H1 (cell line): ENCODE results near the gene ARID1B. TPM values are rescaled to one million over a fixed set of nuclear protein-coding genes. Genes with fewer than 3 reads are reported as not detected.

ENCODE experiments used
- CTCF ChIA-PET: fragments of 300-600 bp; sonication (Branson Sonifier 250); formaldehyde crosslinking; loops from one replicate; lab custom pipeline; 2021; ENCODE audit not compliant: partially characterized antibody; lab: Charles Lee
- POLR2A ChIA-PET: fragments of 300-600 bp; sonication (Branson Sonifier 250); formaldehyde crosslinking; loops from one replicate; lab custom pipeline; 2021; ENCODE audit warnings: inconsistent platforms; ENCODE audit not compliant: partially characterized antibody; lab: Charles Lee
- DNase-seq, 2 experiments: peaks; one replicate each; pipeline versions ENCODE4 v3.0.0 to v3.0.0-alpha.2; 2010 to 2022; ENCODE audit warnings: low spot score in 2 of 2, low read depth in 1 of 2, mixed read lengths in 1 of 2
- FAIRE-seq: peaks from 2 replicates; lab custom pipeline; 2011; peaks lifted over from hg19 to GRCh38; lab: Jason Lieb, UNC
- H2AFZ ChIP-seq: 2 replicates; pipeline ENCODE4 v1.8.1; 2012; ENCODE audit warnings: low read length, inconsistent platforms
- H2AK5ac ChIP-seq: 2 replicates; pipeline ENCODE4 v1.6.1; 2013; ENCODE audit warnings: low read depth, low read length
- H2BK120ac ChIP-seq: replicated peaks from 2 replicates; pipeline ENCODE3; 2013; ENCODE audit warnings: low read depth, low read length, inconsistent platforms
- H2BK12ac ChIP-seq: 2 replicates; pipeline ENCODE4 v1.6.1; 2013; ENCODE audit warnings: low read depth, low read length
- H2BK15ac ChIP-seq: 2 replicates; pipeline ENCODE4 v1.6.1; 2013; ENCODE audit warnings: low read length
- H2BK20ac ChIP-seq: 2 replicates; pipeline ENCODE4 v1.6.1; 2013; ENCODE audit warnings: low read length
- H2BK5ac ChIP-seq: 2 replicates; pipeline ENCODE4 v1.6.1; 2013; ENCODE audit warnings: low read depth, low read length
- H3K14ac ChIP-seq: 2 replicates; pipeline ENCODE4 v1.6.1; 2013; ENCODE audit warnings: inconsistent platforms; ENCODE audit not compliant: insufficient read length
- H3K18ac ChIP-seq: 2 replicates; pipeline ENCODE4 v1.6.1; 2013; ENCODE audit warnings: low read length; ENCODE audit errors: extremely low read depth
- H3K23ac ChIP-seq: 2 replicates; pipeline ENCODE4 v1.6.1; 2013; ENCODE audit warnings: inconsistent platforms; ENCODE audit not compliant: insufficient read length
- H3K23me2 ChIP-seq: 2 replicates; pipeline ENCODE4 v1.6.1; 2013; ENCODE audit warnings: low read depth, low read length
- H3K27ac ChIP-seq: 2 replicates; pipeline ENCODE4 v1.6.1; 2011; ENCODE audit warnings: low read depth, low read length, inconsistent platforms
- H3K27me3 ChIP-seq, 4 experiments: replicated peaks in 1 of 4; 1 replicate in 1 of 4; 2 replicates in 3 of 4; pipeline versions ENCODE4 v1.6.1 to v1.8.1; 2011 to 2013; ENCODE audit warnings: low read length in 3 of 4, mild to moderate bottlenecking in 3 of 4, inconsistent platforms in 2 of 4, mixed read lengths in 2 of 4, moderate library complexity in 1 of 4; ENCODE audit not compliant: control insufficient read depth in 3 of 4, insufficient read depth in 3 of 4; ENCODE audit errors: extremely low read depth in 1 of 4
- H3K36me3 ChIP-seq, 4 experiments: 2 replicates each; pipeline versions ENCODE4 v1.6.1 to v1.8.1; 2011 to 2013; ENCODE audit warnings: mild to moderate bottlenecking in 4 of 4, low read length in 3 of 4, moderate library complexity in 2 of 4, control low read depth in 1 of 4, inconsistent platforms in 1 of 4; ENCODE audit not compliant: insufficient read depth in 4 of 4, control insufficient read depth in 2 of 4
- H3K4ac ChIP-seq: replicated peaks from 2 replicates; pipeline ENCODE3; 2013; ENCODE audit warnings: low read length, low read depth, mixed read lengths, inconsistent platforms; ENCODE audit not compliant: insufficient read length
- H3K4me1 ChIP-seq, 4 experiments: replicated peaks in 1 of 4; 1 replicate in 1 of 4; 2 replicates in 3 of 4; pipeline versions ENCODE4 v1.6.1 to v1.8.1; 2011 to 2013; ENCODE audit warnings: low read length in 3 of 4, inconsistent platforms in 2 of 4, mixed read lengths in 1 of 4; ENCODE audit not compliant: insufficient read depth in 4 of 4, control insufficient read depth in 3 of 4
- H3K4me2 ChIP-seq, 2 experiments: 2 replicates each; pipeline versions ENCODE4 v1.6.1 to v1.8.1; 2011 to 2013; ENCODE audit warnings: low read depth in 2 of 2, low read length in 2 of 2, control low read depth in 1 of 2, inconsistent platforms in 1 of 2, mild to moderate bottlenecking in 1 of 2; ENCODE audit not compliant: insufficient read depth in 1 of 2
- H3K4me3 ChIP-seq, 4 experiments: fragments of 200-600, 300-600 bp in 1 of 4; sonication (generic), shearing (Covaris generic), sonication (Bioruptor Twin) in 1 of 4; 2 replicates each; pipeline versions ENCODE4 v1.5.1 to v1.8.1; 2011 to 2016; ENCODE audit warnings: low read length in 4 of 4, low read depth in 3 of 4, control low read depth in 2 of 4, inconsistent platforms in 2 of 4, mild to moderate bottlenecking in 2 of 4, mixed read lengths in 1 of 4, moderate library complexity in 1 of 4; ENCODE audit not compliant: insufficient read depth in 2 of 4; ENCODE audit errors: extremely low read depth in 1 of 4
- H3K56ac ChIP-seq: replicated peaks from 2 replicates; pipeline ENCODE3; 2013; ENCODE audit warnings: low read depth, mild to moderate bottlenecking, mixed read lengths, low read length, inconsistent platforms; ENCODE audit not compliant: insufficient read length
- H3K79me1 ChIP-seq: 2 replicates; pipeline ENCODE4 v1.6.1; 2013; ENCODE audit warnings: low read depth, low read length, control low read depth
- H3K79me2 ChIP-seq, 2 experiments: 2 replicates each; pipeline versions ENCODE4 v1.6.1 to v1.8.1; 2012 to 2013; ENCODE audit warnings: low read length in 2 of 2, mild to moderate bottlenecking in 2 of 2, inconsistent platforms in 1 of 2; ENCODE audit not compliant: insufficient read depth in 2 of 2, control insufficient read depth in 1 of 2
- H3K9ac ChIP-seq, 4 experiments: replicated peaks in 1 of 4; 1 replicate in 1 of 4; 2 replicates in 3 of 4; pipeline versions ENCODE4 v1.6.1 to v1.8.1; 2011 to 2013; ENCODE audit warnings: low read depth in 3 of 4, low read length in 3 of 4, control low read depth in 2 of 4, mild to moderate bottlenecking in 2 of 4, moderate library complexity in 2 of 4, inconsistent platforms in 1 of 4; ENCODE audit errors: extremely low read depth in 1 of 4
- H3K9me3 ChIP-seq, 2 experiments: 2 replicates each; pipeline versions ENCODE4 v1.6.1 to v1.8.1; 2012 to 2013; ENCODE audit warnings: mild to moderate bottlenecking in 2 of 2, moderate library complexity in 2 of 2, control low read depth in 1 of 2, inconsistent platforms in 1 of 2, low read depth in 1 of 2, low read length in 1 of 2, mixed read lengths in 1 of 2; ENCODE audit not compliant: insufficient read depth in 2 of 2
- H4K20me1 ChIP-seq, 2 experiments: replicated peaks in 1 of 2; 2 replicates each; pipeline versions ENCODE3 to v1.8.1; 2011 to 2013; ENCODE audit warnings: inconsistent platforms in 2 of 2, low read length in 2 of 2, mild to moderate bottlenecking in 1 of 2; ENCODE audit not compliant: insufficient read depth in 2 of 2, control insufficient read depth in 1 of 2
- H4K5ac ChIP-seq: 2 replicates; pipeline ENCODE4 v1.6.1; 2013; ENCODE audit warnings: low read length, low read depth, mixed read lengths, inconsistent platforms; ENCODE audit not compliant: insufficient read length
- H4K8ac ChIP-seq: 2 replicates; pipeline ENCODE4 v1.8.0; 2013; ENCODE audit warnings: mild to moderate bottlenecking, moderate library complexity, low read length, inconsistent platforms; ENCODE audit not compliant: insufficient read depth; ENCODE audit errors: extremely low read depth
- H4K91ac ChIP-seq: replicated peaks from 2 replicates; pipeline ENCODE3; 2013; ENCODE audit warnings: low read length, mixed read lengths, inconsistent platforms; ENCODE audit not compliant: insufficient read length
- BACH1 ChIP-seq: IDR thresholded peaks from 2 replicates; pipeline ENCODE4 v1.6.1; 2012; ENCODE audit warnings: low read length, improper control_type of control experiment
- BCL11A ChIP-seq, 2 experiments: IDR thresholded peaks; one replicate each; pipeline ENCODE4 v1.6.1; 2011; ENCODE audit warnings: low read depth in 2 of 2, low read length in 2 of 2, mild to moderate bottlenecking in 2 of 2
- GTF2F1 ChIP-seq: IDR thresholded peaks from 2 replicates; pipeline ENCODE4 v1.6.1; 2012; ENCODE audit warnings: low read depth, low read length, improper control_type of control experiment, borderline replicate concordance
- NANOG ChIP-seq: IDR thresholded peaks from 2 replicates; pipeline ENCODE4 v1.6.1; 2011; ENCODE audit warnings: low read length, low read depth, mild to moderate bottlenecking, inconsistent platforms; ENCODE audit not compliant: insufficient read depth, poor library complexity, severe bottlenecking
- SUZ12 ChIP-seq: fragments of 200-600 bp; sonication (generic); IDR thresholded peaks from 2 replicates; pipeline ENCODE4 v1.6.1; 2012; ENCODE audit warnings: mild to moderate bottlenecking, inconsistent platforms, low read length, moderate library complexity, mixed read lengths
- TCF12 ChIP-seq: IDR thresholded peaks from 2 replicates; pipeline ENCODE4 v1.6.1; 2011; ENCODE audit warnings: low read depth, mild to moderate bottlenecking, low read length
- WGBS, 2 experiments: shearing (Covaris generic) in 1 of 2; methylation state at CpG; one replicate each; pipeline versions ENCODE4 v1.1.6 to v1.1.7; 2013 to 2015; ENCODE audit warnings: low lambda C conversion rate in 2 of 2, mixed read lengths in 2 of 2, inconsistent platforms in 1 of 2, low coverage in 1 of 2, missing lambda C conversion rate in 1 of 2; ENCODE audit not compliant: insufficient replicate concordance in 2 of 2, insufficient coverage in 1 of 2, insufficient read length in 1 of 2; ENCODE audit errors: extremely low coverage in 1 of 2, missing lambda C conversion rate in 1 of 2; 5-methylcytosine and 5-hydroxymethylcytosine counted together
- polyA plus RNA-seq, 7 experiments: library from polyadenylated mRNA; depleted of rRNA in 3 of 7; stranded (reverse) in 5 of 7; unstranded in 2 of 7; fragments of >200 nt in 5 of 7; fragments of 200-250 nt in 2 of 7; gene quantifications; 1 replicate in 5 of 7; 2 replicates in 1 of 7; 4 replicates in 1 of 7; pipeline versions ENCODE4 v1.2.1 to v1.2.3, GENCODE V29; 2011 to 2013; ENCODE audit warnings: missing spikeins in 2 of 7, mixed read lengths in 2 of 7
- total RNA-seq: library from RNA; stranded (reverse); fragmentation: NEBNext Ultra II Directional; extraction: Animal tissue kit (Norgen Biotek cat#: 25700); gene quantifications from 2 replicates; pipeline ENCODE4 v1.2.1, GENCODE V29; 2021
- TF ChIP-seq, protein P1 (sequence below): IDR thresholded peaks from 2 replicates; pipeline ENCODE4 v1.6.1; 2012; ENCODE audit warnings: low read length, inconsistent platforms
- TF ChIP-seq, protein P2 (sequence below): IDR thresholded peaks from 2 replicates; pipeline ENCODE4 v1.6.1; 2011; ENCODE audit warnings: low read length, improper control_type of control experiment

The ARID1B gene
- total and polyA plus RNA-seq, 2 of the 8 experiments (the other 6 are each of a cell fraction or from before 2014, with no cell fraction given): 24.3 to 70.3 TPM

DNA sequence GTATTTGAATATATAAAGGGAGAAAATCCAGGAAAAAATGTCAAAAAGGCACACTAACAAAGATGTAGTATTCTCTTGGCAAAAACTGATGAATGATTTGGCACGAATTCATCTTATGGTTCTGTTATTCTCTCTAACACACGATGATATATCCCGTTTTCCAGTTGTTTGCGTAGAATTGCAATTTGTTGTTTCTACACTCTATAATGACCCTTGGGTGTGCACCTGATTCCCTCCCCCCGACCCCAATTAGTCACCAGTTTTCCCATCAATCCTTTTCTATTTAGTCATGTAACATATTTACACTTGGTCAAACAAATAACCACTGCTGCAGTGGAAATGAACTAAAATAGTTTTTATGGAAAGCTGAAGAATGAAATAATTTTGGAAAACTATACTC lies 1.5 kb upstream of the ARID1B start:
- Histone ChIP-seq H3K4me1 (peaks cover 0 to 20% (median 8%) of the 10 kb centered on the region in 4 experiments; a peak in 5 of 7 replicates), H3K18ac (no peak overlapping the region), H3K9me3 (no peaks in the 10 kb centered on the region), H2BK20ac (no peak overlapping the region), H3K27ac (no peak overlapping the region), H4K91ac (no peak overlapping the region), H3K79me2 (peaks cover 0 to 29% of the 10 kb centered on the region in 2 experiments; a peak in 3 of 4 replicates), H2BK120ac (no peak overlapping the region), H3K23ac (no peak overlapping the region), H4K8ac (no peak overlapping the region), H3K36me3 (no peaks in the 10 kb centered on the region), H2BK12ac (no peak overlapping the region), H2AK5ac (no peak overlapping the region), H3K4ac (no peak overlapping the region), H3K4me2 (peak overlapping the region in 1 of 2 experiments; percentile 50; a peak in 2 of 4 replicates), H4K5ac (no peak overlapping the region), H3K79me1 (no peaks in the 10 kb centered on the region; the same call in 1 of the 2 replicates), H4K20me1 (peaks cover 0 to 2% of the 10 kb centered on the region in 2 experiments), H2AFZ (no peak overlapping the region), H3K4me3 (peak overlapping the region in 1 of 4 experiments; percentile 89; a peak in 1 of 8 replicates), H3K9ac (no peak overlapping the region), H3K56ac (no peak overlapping the region), H2BK15ac (no peak overlapping the region), H3K23me2 (peaks cover 6% of the 10 kb centered on the region; the same call in 1 of the 2 replicates), H3K14ac (no peak overlapping the region), H2BK5ac (no peak overlapping the region), H3K27me3 (no peaks in the 10 kb centered on the region)
- TF ChIP-seq BACH1 (no peak), TCF12 (no peak), SUZ12 (no peak), NANOG (no peak), GTF2F1 (no peak), BCL11A (IDR thresholded peaks at IDR 0.05; ENCODE audit: low read depth in 2 of 2, low read length in 2 of 2) (no peak)
- TF ChIP-seq, protein P1, sequence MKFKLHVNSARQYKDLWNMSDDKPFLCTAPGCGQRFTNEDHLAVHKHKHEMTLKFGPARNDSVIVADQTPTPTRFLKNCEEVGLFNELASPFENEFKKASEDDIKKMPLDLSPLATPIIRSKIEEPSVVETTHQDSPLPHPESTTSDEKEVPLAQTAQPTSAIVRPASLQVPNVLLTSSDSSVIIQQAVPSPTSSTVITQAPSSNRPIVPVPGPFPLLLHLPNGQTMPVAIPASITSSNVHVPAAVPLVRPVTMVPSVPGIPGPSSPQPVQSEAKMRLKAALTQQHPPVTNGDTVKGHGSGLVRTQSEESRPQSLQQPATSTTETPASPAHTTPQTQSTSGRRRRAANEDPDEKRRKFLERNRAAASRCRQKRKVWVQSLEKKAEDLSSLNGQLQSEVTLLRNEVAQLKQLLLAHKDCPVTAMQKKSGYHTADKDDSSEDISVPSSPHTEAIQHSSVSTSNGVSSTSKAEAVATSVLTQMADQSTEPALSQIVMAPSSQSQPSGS: no peak
- TF ChIP-seq, protein P2, sequence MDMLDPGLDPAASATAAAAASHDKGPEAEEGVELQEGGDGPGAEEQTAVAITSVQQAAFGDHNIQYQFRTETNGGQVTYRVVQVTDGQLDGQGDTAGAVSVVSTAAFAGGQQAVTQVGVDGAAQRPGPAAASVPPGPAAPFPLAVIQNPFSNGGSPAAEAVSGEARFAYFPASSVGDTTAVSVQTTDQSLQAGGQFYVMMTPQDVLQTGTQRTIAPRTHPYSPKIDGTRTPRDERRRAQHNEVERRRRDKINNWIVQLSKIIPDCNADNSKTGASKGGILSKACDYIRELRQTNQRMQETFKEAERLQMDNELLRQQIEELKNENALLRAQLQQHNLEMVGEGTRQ: no peak
- FAIRE-seq: no peak
- ChIA-PET CTCF (interaction anchor here (0.6 kb wide), 1 partner anchor 109 kb away, joined by 3 read pairs; no protein-coding TSS in a partner anchor), POLR2A (interaction anchor here (0.7 to 1.5 kb wide), 2 partner anchors 116 to 120 kb away, joined by 3 read pairs; no protein-coding TSS in a partner anchor)
- 81% methylated on average over 5 of the region's 5 CpGs; no CpG with 5 or more reads in 1 of the 2 experiments for WGBS, 2 experiments
- no peak for DNase-seq
